Measurements from ENCODE around the gene OR3A3.
"Not testable (repeated sequence)": the region's sequence is repeated elsewhere in the genome, so short reads cannot be mapped to it uniquely, and the experiment has no call there.

The OR3A3 gene

DNA sequence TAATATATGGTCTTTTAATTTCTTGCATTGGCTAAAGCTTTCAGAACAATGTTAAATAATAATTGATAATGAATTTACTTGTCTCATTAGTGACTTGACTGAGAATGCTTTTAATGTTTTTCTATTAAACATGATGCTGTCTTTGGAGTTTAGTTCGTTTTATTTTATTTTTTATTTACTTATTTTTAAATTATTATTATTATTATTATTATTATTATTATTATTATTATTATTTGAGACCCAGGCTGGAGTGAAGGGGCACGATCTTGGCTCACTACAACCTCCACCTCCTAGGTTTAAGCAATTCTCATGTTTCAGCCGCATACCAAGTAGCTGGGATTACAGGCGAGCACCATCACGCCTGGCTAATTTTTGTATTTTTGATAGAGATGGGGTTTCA is 4.4 kb downstream of the OR3A3 start:
- Histone ChIP-seq H3K9ac (no peak overlapping the region), H3K27ac (no peak overlapping the region), H3K4me3 (ENCODE audit: low read depth, low read length) (no peak overlapping the region), H3K9me3 (ENCODE audit: control insufficient read depth, low read length) (peaks cover 3% of the 10 kb centered on the region), H3K4me2 (ENCODE audit: low read length) (no peak overlapping the region), H3K27me3 (ENCODE audit: control insufficient read depth, insufficient read depth, low read length) (no peaks in the 10 kb centered on the region), H2AFZ (no peak overlapping the region), H3K79me2 (no peaks in the 10 kb centered on the region), H3K4me1 (no peaks in the 10 kb centered on the region), H3K36me3 (ENCODE audit: control insufficient read depth, insufficient read depth, low read length) (no peaks in the 10 kb centered on the region)
- TF ChIP-seq, protein P1, sequence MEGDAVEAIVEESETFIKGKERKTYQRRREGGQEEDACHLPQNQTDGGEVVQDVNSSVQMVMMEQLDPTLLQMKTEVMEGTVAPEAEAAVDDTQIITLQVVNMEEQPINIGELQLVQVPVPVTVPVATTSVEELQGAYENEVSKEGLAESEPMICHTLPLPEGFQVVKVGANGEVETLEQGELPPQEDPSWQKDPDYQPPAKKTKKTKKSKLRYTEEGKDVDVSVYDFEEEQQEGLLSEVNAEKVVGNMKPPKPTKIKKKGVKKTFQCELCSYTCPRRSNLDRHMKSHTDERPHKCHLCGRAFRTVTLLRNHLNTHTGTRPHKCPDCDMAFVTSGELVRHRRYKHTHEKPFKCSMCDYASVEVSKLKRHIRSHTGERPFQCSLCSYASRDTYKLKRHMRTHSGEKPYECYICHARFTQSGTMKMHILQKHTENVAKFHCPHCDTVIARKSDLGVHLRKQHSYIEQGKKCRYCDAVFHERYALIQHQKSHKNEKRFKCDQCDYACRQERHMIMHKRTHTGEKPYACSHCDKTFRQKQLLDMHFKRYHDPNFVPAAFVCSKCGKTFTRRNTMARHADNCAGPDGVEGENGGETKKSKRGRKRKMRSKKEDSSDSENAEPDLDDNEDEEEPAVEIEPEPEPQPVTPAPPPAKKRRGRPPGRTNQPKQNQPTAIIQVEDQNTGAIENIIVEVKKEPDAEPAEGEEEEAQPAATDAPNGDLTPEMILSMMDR (IDR thresholded peaks at IDR 0.05), result no peak

DNA sequence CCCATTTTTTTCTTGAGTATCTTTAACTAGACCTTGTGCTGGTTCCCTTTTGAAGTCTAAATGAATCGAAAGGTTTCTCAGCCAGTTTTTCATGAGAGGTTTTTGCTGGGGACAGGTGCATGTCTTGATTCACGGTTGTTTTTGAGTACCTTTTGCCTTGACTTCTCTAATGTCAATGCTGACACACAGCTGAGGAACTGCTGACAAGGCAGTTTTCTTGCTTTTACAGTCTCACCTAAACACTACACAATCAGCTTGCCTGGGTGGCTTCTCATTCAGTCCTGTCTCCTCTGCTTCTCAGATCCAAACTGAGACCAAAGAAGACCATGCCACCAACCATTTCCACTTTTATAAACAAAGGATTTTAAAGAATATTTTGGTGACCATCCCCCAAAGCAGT is 7.1 kb downstream of the OR3A3 start:
- Histone ChIP-seq H3K4me3 (ENCODE audit: low read depth, low read length) (no peak overlapping the region), H3K27ac (no peak overlapping the region), H3K9ac (no peak overlapping the region), H3K9me3 (ENCODE audit: control insufficient read depth, low read length) (peaks cover 3% of the 10 kb centered on the region), H3K79me2 (no peaks in the 10 kb centered on the region), H3K36me3 (ENCODE audit: control insufficient read depth, insufficient read depth, low read length) (no peaks in the 10 kb centered on the region), H3K4me2 (ENCODE audit: low read length) (no peak overlapping the region), H3K27me3 (ENCODE audit: control insufficient read depth, insufficient read depth, low read length) (no peaks in the 10 kb centered on the region), H3K4me1 (no peaks in the 10 kb centered on the region), H2AFZ (no peak overlapping the region)
- TF ChIP-seq, protein P1 (IDR thresholded peaks at IDR 0.05), result no peak

DNA sequence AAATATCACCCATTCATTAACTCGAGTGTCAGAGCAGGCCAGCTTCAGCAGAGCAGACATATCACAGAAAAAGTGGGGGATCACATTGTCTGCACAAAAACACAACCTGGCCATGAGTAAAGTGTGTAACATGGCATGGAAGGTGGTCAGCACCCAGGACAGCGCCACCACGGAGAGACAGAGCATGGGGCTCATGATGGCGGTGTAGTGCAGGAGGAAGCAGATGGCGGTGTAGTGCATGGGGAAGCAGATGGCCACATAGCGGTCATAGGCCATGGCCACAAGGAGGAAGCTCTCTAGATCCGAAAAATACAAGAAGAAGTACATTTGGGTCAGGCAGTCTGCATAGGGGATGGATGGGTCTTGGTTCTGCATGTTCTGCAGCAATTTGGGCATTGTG is 22.0 kb downstream of the OR3A3 start:
- not testable (repeated sequence) for H2AFZ ChIP-seq; H3K9ac ChIP-seq; H3K27ac ChIP-seq; H3K9me3 ChIP-seq (ENCODE audit: control insufficient read depth, low read length); H3K4me3 ChIP-seq (ENCODE audit: low read depth, low read length); H3K4me2 ChIP-seq (ENCODE audit: low read length); H3K27me3 ChIP-seq (ENCODE audit: control insufficient read depth, insufficient read depth, low read length); H3K36me3 ChIP-seq (ENCODE audit: control insufficient read depth, insufficient read depth, low read length); H3K79me2 ChIP-seq; H3K4me1 ChIP-seq

DNA sequence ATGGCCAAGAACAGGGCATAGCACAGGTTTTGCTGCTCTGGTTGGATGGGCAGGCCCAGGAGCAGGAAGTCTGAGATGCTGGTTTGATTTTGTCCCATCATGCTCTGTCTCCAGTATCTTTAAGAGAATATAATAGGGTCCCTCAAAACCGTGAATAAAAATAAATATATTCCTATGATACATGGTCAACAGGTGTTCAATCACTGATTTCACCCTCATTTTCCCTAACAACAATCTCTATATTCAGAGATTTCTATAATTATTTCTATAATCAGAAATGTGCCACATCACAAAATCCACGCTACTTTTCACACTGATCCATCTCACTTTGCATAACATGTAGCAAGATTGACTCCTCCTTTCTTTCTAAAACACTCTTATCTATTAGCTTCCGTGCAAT is 22.6 kb downstream of the OR3A3 start, which contains the start of gene OR1E2:
Gene OR1E2 (minus strand): TSS at position 101 of the 400 bp plus-strand sequence. CDS start 0 bp downstream, at position 101.
- no peaks in the 10 kb centered on the region for H3K9me3 ChIP-seq (ENCODE audit: control insufficient read depth, low read length)
- H2AFZ ChIP-seq, result no peak within 1 kb of the TSS
- H3K4me3 ChIP-seq (ENCODE audit: low read depth, low read length), result no peak within 1 kb of the TSS
- H3K4me1 ChIP-seq, result no peaks in the 10 kb centered on the region
- H3K27ac ChIP-seq, result no peak within 1 kb of the TSS
- H3K4me2 ChIP-seq (ENCODE audit: low read length), result no peak within 1 kb of the TSS
- H3K79me2 ChIP-seq, result no peaks in the 10 kb centered on the region
- H3K27me3 ChIP-seq (ENCODE audit: control insufficient read depth, insufficient read depth, low read length), result no peaks in the 10 kb centered on the region
- no peak within 1 kb of the TSS for H3K9ac ChIP-seq
- no peaks in the 10 kb centered on the region for H3K36me3 ChIP-seq (ENCODE audit: control insufficient read depth, insufficient read depth, low read length)
- TF ChIP-seq, protein P1 (IDR thresholded peaks at IDR 0.05), result no peak

DNA sequence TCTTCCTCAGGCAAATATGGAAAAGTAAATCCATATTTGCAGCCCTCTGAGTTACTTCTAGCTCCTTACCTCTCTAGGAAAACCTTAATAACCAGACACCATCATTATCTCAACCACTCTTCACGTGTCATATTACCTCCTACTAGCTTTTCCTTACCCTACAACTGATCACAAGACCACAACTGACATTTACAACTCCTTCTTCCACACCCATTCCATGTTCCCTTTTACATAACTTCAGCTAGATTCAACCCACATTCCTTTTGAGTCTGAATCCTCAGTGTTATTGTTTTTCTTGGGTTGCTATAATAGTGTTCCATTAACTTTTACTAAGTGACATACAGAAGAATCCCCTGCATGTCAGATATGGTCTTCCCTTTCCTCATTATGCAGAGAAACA is 27.2 kb downstream of the OR3A3 start:
- Histone ChIP-seq H3K9ac (no peak overlapping the region), H3K4me2 (ENCODE audit: low read length) (no peak overlapping the region), H3K4me3 (ENCODE audit: low read depth, low read length) (no peak overlapping the region), H2AFZ (no peak overlapping the region), H3K36me3 (ENCODE audit: control insufficient read depth, insufficient read depth, low read length) (no peaks in the 10 kb centered on the region), H3K4me1 (no peaks in the 10 kb centered on the region), H3K9me3 (ENCODE audit: control insufficient read depth, low read length) (no peaks in the 10 kb centered on the region), H3K27ac (no peak overlapping the region), H3K79me2 (no peaks in the 10 kb centered on the region), H3K27me3 (ENCODE audit: control insufficient read depth, insufficient read depth, low read length) (no peaks in the 10 kb centered on the region)
- TF ChIP-seq, protein P1 (IDR thresholded peaks at IDR 0.05), result no peak
